ENCODE results near the gene PRKCG. TPM values are rescaled to one million over a fixed set of nuclear protein-coding genes. Genes with fewer than 3 reads are reported as not detected.

The PRKCG gene
- total and polyA plus RNA-seq, 2 experiments from 2014 or later = 0.18 TPM; not detected in 1

DNA sequence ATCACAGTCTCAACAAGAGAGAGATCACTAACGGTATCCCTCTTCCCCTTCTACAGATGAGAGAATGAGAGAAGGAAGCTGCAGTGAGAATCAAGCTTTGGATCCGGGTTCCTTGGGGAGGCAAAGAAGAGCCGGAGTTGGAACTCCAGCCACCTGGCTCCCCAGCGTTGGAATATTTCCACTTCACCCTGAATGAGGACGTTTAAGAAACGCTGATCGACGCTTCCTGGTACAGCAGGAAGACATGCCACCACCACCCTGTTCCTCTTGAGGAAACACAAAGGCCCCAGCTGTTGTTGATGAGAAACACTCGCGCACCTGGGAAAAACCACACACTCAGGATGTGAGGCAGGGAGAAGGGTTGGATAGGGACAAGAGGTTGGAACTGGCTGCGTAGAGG lies 69.4 kb downstream of the PRKCG start:
- TF ChIP-seq EZH2phosphoT487 (IDR thresholded peaks at IDR 0.05; ENCODE audit: low read depth, severe bottlenecking, unreplicated experiment) = no peak
- TF ChIP-seq EZH2 (IDR thresholded peaks at IDR 0.05; ENCODE audit: borderline replicate concordance) = no peak
- TF ChIP-seq, protein P1, sequence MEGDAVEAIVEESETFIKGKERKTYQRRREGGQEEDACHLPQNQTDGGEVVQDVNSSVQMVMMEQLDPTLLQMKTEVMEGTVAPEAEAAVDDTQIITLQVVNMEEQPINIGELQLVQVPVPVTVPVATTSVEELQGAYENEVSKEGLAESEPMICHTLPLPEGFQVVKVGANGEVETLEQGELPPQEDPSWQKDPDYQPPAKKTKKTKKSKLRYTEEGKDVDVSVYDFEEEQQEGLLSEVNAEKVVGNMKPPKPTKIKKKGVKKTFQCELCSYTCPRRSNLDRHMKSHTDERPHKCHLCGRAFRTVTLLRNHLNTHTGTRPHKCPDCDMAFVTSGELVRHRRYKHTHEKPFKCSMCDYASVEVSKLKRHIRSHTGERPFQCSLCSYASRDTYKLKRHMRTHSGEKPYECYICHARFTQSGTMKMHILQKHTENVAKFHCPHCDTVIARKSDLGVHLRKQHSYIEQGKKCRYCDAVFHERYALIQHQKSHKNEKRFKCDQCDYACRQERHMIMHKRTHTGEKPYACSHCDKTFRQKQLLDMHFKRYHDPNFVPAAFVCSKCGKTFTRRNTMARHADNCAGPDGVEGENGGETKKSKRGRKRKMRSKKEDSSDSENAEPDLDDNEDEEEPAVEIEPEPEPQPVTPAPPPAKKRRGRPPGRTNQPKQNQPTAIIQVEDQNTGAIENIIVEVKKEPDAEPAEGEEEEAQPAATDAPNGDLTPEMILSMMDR (IDR thresholded peaks at IDR 0.05; ENCODE audit: poor library complexity) = no peak
- Histone ChIP-seq H4K20me1 (ENCODE audit: insufficient read depth, poor library complexity, severe bottlenecking) (no peaks in the 10 kb centered on the region), H3K27ac (no peak overlapping the region), H2AFZ (no peak overlapping the region), H3K27me3 (peaks cover 20% of the 10 kb centered on the region), H3K4me1 (ENCODE audit: insufficient read depth) (no peaks in the 10 kb centered on the region), H3K4me3 (no peak overlapping the region), H3K4me2 (no peak overlapping the region), H3K9me2 (replicated peaks; ENCODE audit: insufficient read depth) (no peaks in the 10 kb centered on the region), H3K36me3 (replicated peaks; ENCODE audit: insufficient read depth, low read depth) (no peaks in the 10 kb centered on the region), H3K79me2 (no peaks in the 10 kb centered on the region), H3K9me3 (ENCODE audit: low read depth) (no peaks in the 10 kb centered on the region)
- 74% methylated on average over 11 of the region's 11 CpGs for WGBS (ENCODE audit: low lambda C conversion rate, missing lambda C conversion rate)
- DNase-seq (ENCODE audit: low spot score) = no peak

- no peak overlapping the region for H2AFZ ChIP-seq
- no peaks in the 10 kb centered on the region for H3K79me2 ChIP-seq
- no peak overlapping the region for H3K4me2 ChIP-seq
- H3K4me3 ChIP-seq = no peak overlapping the region
- peaks cover 24% of the 10 kb centered on the region for H3K27me3 ChIP-seq
- no peaks in the 10 kb centered on the region for H3K9me2 ChIP-seq (replicated peaks; ENCODE audit: insufficient read depth)
- H3K36me3 ChIP-seq (replicated peaks; ENCODE audit: insufficient read depth, low read depth) = no peaks in the 10 kb centered on the region
- no peak for DNase-seq (ENCODE audit: low spot score)
- H4K20me1 ChIP-seq (ENCODE audit: insufficient read depth, poor library complexity, severe bottlenecking) = no peaks in the 10 kb centered on the region
- no peaks in the 10 kb centered on the region for H3K9me3 ChIP-seq (ENCODE audit: low read depth)
- TF ChIP-seq, protein P1 (IDR thresholded peaks at IDR 0.05; ENCODE audit: poor library complexity) = no peak
- no peak for TF ChIP-seq EZH2 (IDR thresholded peaks at IDR 0.05; ENCODE audit: borderline replicate concordance)
- no peak for TF ChIP-seq EZH2phosphoT487 (IDR thresholded peaks at IDR 0.05; ENCODE audit: low read depth, severe bottlenecking, unreplicated experiment)
- WGBS (ENCODE audit: low lambda C conversion rate, missing lambda C conversion rate) = 92% methylated on average over 9 of the region's 9 CpGs
- no peaks in the 10 kb centered on the region for H3K4me1 ChIP-seq (ENCODE audit: insufficient read depth)
- no peak overlapping the region for H3K27ac ChIP-seq
Observed at GRCh38 chr19:53951947-53952346, 70.0 kb downstream of the PRKCG start.

DNA sequence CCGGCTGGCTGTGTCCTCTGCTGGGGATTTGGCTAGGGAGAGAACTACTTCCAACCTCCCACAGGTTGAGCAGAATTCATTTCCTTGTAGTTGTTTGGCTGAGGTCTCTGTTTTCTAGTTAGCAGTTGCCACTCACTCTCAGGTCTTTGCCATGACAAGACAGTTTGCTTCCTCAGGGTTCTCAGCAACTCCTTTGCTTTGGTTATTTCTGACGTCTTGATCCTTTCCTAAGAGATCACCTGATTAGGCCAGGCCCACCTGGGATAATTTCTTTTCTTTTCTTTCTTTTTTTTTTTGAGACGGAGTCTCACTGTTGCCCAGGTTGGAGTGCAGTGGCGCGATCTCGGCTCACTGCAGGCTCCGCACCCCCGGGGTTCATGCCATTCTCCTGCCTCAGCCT lies 71.4 kb downstream of the PRKCG start:
- 91% methylated on average over 8 of the region's 8 CpGs for WGBS (ENCODE audit: low lambda C conversion rate, missing lambda C conversion rate)

More for the DNA sequence above, 71.4 kb downstream of the PRKCG start:
- H3K79me2 ChIP-seq = no peaks in the 10 kb centered on the region
- TF ChIP-seq EZH2 (IDR thresholded peaks at IDR 0.05; ENCODE audit: borderline replicate concordance) (no peak), EZH2phosphoT487 (IDR thresholded peaks at IDR 0.05; ENCODE audit: low read depth, severe bottlenecking, unreplicated experiment) (no peak)
- TF ChIP-seq, protein P1 (IDR thresholded peaks at IDR 0.05; ENCODE audit: poor library complexity) = no peak
- no peaks in the 10 kb centered on the region for H3K9me2 ChIP-seq (replicated peaks; ENCODE audit: insufficient read depth)
- H3K27ac ChIP-seq = no peak overlapping the region
- no peaks in the 10 kb centered on the region for H3K9me3 ChIP-seq (ENCODE audit: low read depth)
- no peak overlapping the region for H2AFZ ChIP-seq
- H3K4me1 ChIP-seq (ENCODE audit: insufficient read depth) = no peaks in the 10 kb centered on the region
- peaks cover 32% of the 10 kb centered on the region for H3K27me3 ChIP-seq
- H3K36me3 ChIP-seq (replicated peaks; ENCODE audit: insufficient read depth, low read depth) = no peaks in the 10 kb centered on the region
- DNase-seq (ENCODE audit: low spot score) = no peak
- no peak overlapping the region for H3K4me2 ChIP-seq
- no peaks in the 10 kb centered on the region for H4K20me1 ChIP-seq (ENCODE audit: insufficient read depth, poor library complexity, severe bottlenecking)
- no peak overlapping the region for H3K4me3 ChIP-seq

Other genes starting within 250 kb of the PRKCG start
- not detected in 2 replicates for gene NLRP12, start 57.9 kb upstream of the PRKCG start, total RNA-seq
- gene NLRP12, start 57.9 kb upstream of the PRKCG start, polyA plus RNA-seq = not detected in 2 replicates
- gene MYADM, start 14.3 kb upstream of the PRKCG start, total RNA-seq = 30.6 and 42.1 TPM in 2 replicates
- gene MYADM, start 14.3 kb upstream of the PRKCG start, polyA plus RNA-seq = 211 and 213 TPM in 2 replicates
- 0.90 and 1.4 TPM in 2 replicates for gene CACNG7, start 27.1 kb downstream of the PRKCG start, total RNA-seq
- 0.12 and 0.31 TPM in 2 replicates for gene CACNG7, start 27.1 kb downstream of the PRKCG start, polyA plus RNA-seq
- gene CACNG8, start 80.7 kb downstream of the PRKCG start, total RNA-seq = 0.13 TPM in 1 of 2 replicates, not detected in the other
- 0.06 TPM in 1 of 2 replicates, not detected in the other for gene CACNG8, start 80.7 kb downstream of the PRKCG start, polyA plus RNA-seq
- 0.23 and 0.32 TPM in 2 replicates for gene CACNG6, start 109.4 kb downstream of the PRKCG start, total RNA-seq
- gene CACNG6, start 109.4 kb downstream of the PRKCG start, polyA plus RNA-seq = 0.35 TPM in 1 of 2 replicates, not detected in the other
- not detected in 2 replicates for gene VSTM1, start 181.7 kb downstream of the PRKCG start, total RNA-seq
- not detected in 2 replicates for gene VSTM1, start 181.7 kb downstream of the PRKCG start, polyA plus RNA-seq
- gene TARM1, start 199.2 kb downstream of the PRKCG start, total RNA-seq = not detected in 2 replicates
- not detected in 2 replicates for gene TARM1, start 199.2 kb downstream of the PRKCG start, polyA plus RNA-seq
- gene OSCAR, start 218.6 kb downstream of the PRKCG start, total RNA-seq = 0.48 TPM in 1 of 2 replicates, not detected in the other
- 0.16 and 0.43 TPM in 2 replicates for gene OSCAR, start 218.6 kb downstream of the PRKCG start, polyA plus RNA-seq
- 10.5 and 13.9 TPM in 2 replicates for gene NDUFA3, start 220.7 kb downstream of the PRKCG start, total RNA-seq
- 247 and 285 TPM in 2 replicates for gene NDUFA3, start 220.7 kb downstream of the PRKCG start, polyA plus RNA-seq
- 12.8 and 14.7 TPM in 2 replicates for gene TFPT, start 233.5 kb downstream of the PRKCG start, total RNA-seq
- 25.2 and 25.9 TPM in 2 replicates for gene TFPT, start 233.5 kb downstream of the PRKCG start, polyA plus RNA-seq
- gene PRPF31, start 233.6 kb downstream of the PRKCG start, total RNA-seq = 44.5 and 59.7 TPM in 2 replicates
- gene PRPF31, start 233.6 kb downstream of the PRKCG start, polyA plus RNA-seq = 77.6 and 82.3 TPM in 2 replicates

Measured in hepatocyte (in vitro differentiated cells).